Ovary (tissue), 3 donors: ENCODE measurements around the gene CADM3.

ENCODE experiments used
- EP300 ChIP-seq: sonication (generic); formaldehyde crosslinking; IDR thresholded peaks from one replicate; pipeline ENCODE4 v1.6.1; 2017; ENCODE audit warnings: antibody characterized with exemption
- POLR2A ChIP-seq: fragments of 450-650 bp; IDR thresholded peaks from one replicate; pipeline ENCODE4 v1.6.1; 2017; ENCODE audit warnings: antibody characterized with exemption, mild to moderate bottlenecking, moderate library complexity
- TF ChIP-seq, protein P1 (sequence below), 3 donors: fragments of 450-650 bp in 2 of 3; fragments of 200-600 bp in 1 of 3; IDR thresholded peaks; one replicate each; pipeline versions ENCODE4 v1.5.1 to v1.8.0; 2016 to 2022; ENCODE audit warnings: antibody characterized with exemption in 3 of 3, mild to moderate bottlenecking in 1 of 3
- donor health status: DM: no; HTN: no; CAD: no.

DNA sequence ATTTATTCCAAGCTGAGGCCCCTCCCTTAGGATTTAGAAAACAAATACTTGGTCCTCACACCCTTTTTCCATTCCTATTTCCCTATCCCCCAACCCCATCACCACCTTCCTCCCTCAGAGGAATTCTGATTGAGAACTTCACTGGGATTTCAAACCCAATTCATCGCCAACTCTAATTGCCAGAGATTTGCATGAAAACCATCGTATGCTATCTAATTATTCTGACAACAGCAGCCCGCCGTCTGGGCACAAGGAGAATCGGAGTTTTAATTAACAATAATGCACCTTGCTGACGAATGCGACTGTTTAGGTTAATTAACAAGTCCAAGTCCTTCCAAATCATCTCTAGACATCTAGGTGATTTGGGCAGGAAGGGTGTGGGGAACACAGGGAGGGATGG, 37.6 kb downstream of the CADM3 start:
- TF ChIP-seq, protein P1, sequence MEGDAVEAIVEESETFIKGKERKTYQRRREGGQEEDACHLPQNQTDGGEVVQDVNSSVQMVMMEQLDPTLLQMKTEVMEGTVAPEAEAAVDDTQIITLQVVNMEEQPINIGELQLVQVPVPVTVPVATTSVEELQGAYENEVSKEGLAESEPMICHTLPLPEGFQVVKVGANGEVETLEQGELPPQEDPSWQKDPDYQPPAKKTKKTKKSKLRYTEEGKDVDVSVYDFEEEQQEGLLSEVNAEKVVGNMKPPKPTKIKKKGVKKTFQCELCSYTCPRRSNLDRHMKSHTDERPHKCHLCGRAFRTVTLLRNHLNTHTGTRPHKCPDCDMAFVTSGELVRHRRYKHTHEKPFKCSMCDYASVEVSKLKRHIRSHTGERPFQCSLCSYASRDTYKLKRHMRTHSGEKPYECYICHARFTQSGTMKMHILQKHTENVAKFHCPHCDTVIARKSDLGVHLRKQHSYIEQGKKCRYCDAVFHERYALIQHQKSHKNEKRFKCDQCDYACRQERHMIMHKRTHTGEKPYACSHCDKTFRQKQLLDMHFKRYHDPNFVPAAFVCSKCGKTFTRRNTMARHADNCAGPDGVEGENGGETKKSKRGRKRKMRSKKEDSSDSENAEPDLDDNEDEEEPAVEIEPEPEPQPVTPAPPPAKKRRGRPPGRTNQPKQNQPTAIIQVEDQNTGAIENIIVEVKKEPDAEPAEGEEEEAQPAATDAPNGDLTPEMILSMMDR (IDR thresholded peaks at IDR 0.05) = no peak
- TF ChIP-seq EP300 (no peak), POLR2A (no peak)
